ENCODE measurements around the gene SNAPC2.

SNAPC2 gene

DNA sequence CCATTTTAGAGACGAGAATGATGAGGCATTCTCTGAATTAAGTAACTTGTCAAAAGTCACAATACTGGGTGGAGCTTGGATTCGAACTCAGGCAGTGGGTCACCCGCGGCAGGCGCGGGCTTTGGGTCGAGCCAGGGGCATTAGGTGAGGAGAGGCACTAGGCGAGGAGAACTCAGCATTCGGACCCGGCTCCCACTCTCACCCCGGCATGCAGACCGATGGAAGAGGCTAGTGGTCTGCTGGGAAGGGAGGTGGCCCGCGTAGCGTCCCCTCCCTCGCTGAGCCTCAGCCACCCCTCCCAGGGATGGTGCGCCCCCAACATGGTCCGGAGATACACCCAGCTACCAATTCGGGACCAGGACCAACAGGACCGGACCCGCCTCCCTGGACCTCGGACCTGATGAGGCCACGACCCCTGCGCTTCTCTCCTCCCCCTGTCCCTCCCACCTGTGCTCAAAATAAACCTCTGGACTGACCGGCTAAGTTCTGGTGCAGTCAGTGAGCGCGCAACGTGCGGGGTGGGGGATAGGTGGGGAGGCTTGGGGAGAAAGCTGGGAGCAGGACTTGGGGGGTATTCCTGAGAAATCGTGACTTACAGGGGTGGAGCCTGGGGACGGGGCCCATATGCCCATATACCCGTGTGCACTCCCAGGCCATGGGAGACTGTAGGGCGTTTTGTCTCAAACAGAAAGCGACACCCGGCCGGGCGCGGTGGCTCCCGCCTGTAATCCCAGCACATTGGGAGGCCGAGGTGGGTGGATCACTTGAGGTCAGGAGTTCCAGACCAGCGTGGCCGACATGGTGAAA is 1.3 kb upstream of the SNAPC2 start:
- DNase-seq (ENCODE audit: low read depth): no peak
- in situ Hi-C loops (cut with HindIII; ENCODE audit: low sequenced_read_pairs): no loop called here
- no peak overlapping the region for H3K4me3 ChIP-seq (ENCODE audit: low read depth, low read length)
- TF ChIP-seq, protein P1, sequence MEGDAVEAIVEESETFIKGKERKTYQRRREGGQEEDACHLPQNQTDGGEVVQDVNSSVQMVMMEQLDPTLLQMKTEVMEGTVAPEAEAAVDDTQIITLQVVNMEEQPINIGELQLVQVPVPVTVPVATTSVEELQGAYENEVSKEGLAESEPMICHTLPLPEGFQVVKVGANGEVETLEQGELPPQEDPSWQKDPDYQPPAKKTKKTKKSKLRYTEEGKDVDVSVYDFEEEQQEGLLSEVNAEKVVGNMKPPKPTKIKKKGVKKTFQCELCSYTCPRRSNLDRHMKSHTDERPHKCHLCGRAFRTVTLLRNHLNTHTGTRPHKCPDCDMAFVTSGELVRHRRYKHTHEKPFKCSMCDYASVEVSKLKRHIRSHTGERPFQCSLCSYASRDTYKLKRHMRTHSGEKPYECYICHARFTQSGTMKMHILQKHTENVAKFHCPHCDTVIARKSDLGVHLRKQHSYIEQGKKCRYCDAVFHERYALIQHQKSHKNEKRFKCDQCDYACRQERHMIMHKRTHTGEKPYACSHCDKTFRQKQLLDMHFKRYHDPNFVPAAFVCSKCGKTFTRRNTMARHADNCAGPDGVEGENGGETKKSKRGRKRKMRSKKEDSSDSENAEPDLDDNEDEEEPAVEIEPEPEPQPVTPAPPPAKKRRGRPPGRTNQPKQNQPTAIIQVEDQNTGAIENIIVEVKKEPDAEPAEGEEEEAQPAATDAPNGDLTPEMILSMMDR (IDR thresholded peaks at IDR 0.05; ENCODE audit: low read depth, low read length, missing control alignments): no peak

DNA sequence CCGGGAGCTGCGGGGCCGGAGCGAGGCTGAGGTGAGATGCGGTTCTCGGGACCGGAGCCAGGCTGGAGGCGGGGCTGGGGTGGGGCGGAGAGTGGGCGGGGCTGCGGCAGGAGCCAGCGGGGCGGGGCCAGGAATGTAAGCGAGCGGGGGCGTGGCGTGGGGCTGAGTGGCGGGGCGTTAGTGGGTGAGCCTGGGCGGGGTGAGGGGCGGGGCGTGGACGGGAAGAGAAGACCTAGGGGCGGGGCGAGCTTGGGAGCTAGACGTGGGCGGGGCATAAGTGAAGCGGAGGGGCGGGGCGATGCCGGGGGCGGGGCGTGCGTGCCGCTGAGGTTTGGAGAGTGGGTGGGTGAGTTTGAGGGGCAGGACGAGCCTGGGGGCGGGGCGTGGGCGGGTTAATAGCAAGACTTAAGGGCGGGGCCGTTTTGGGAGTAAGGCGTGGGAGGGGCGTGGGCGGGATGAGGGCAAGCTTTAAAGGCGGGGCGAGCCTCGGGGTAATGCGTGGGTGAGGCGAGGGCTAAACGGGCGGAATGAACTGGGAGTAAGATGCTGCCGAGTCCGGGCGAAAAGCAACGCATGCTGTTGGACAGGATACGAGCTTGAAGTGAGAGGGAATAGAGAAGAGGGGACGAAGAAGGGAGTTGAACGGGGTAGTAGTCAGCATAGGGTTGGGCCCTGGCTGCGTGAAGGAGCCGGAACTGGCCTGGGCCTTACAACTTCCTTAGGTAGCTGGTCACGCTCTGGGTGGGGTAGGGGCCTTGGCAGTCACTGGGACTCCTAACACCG is 572 bp downstream of the SNAPC2 start:
- H3K4me3 ChIP-seq (ENCODE audit: low read depth, low read length): peak overlapping the region; percentile 64
- DNase-seq (ENCODE audit: low read depth): peak; percentile 91
- in situ Hi-C loops (cut with HindIII; ENCODE audit: low sequenced_read_pairs): no loop called here
- TF ChIP-seq, protein P1 (IDR thresholded peaks at IDR 0.05; ENCODE audit: low read depth, low read length, missing control alignments): no peak

DNA sequence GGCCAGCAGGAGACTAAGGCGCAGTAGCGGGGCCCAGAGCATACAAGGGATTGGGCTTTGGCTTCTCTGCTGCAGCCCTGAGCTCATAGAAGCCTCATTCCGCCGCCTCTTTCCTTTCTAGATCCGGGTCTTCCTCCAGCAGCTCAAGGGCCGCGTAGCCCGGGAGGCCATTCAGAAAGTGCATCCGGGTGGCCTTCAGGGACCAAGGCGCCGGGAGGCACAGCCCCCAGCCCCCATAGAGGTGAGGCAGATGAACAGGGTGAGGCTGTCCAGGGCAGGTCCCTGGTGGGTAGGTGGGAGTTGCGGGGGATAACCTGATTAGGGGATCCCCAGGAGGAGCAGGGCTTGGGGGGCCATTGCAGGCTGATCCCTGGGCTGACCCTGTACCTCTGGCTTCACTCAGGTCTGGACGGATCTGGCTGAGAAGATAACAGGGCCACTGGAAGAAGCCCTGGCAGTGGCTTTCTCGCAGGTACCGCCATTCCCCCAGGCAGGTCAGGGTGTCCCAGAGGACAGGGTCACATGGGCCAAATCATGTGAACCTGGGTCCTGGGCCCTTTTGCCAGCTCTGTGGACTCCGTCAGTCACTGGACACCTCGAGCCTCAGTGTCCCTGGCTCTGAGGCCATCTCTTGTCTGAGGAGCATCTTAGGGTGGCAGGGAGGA is 1.3 kb downstream of the SNAPC2 start:
- no peak for DNase-seq (ENCODE audit: low read depth)
- peak overlapping the region; percentile 48 for H3K4me3 ChIP-seq (ENCODE audit: low read depth, low read length)

DNA sequence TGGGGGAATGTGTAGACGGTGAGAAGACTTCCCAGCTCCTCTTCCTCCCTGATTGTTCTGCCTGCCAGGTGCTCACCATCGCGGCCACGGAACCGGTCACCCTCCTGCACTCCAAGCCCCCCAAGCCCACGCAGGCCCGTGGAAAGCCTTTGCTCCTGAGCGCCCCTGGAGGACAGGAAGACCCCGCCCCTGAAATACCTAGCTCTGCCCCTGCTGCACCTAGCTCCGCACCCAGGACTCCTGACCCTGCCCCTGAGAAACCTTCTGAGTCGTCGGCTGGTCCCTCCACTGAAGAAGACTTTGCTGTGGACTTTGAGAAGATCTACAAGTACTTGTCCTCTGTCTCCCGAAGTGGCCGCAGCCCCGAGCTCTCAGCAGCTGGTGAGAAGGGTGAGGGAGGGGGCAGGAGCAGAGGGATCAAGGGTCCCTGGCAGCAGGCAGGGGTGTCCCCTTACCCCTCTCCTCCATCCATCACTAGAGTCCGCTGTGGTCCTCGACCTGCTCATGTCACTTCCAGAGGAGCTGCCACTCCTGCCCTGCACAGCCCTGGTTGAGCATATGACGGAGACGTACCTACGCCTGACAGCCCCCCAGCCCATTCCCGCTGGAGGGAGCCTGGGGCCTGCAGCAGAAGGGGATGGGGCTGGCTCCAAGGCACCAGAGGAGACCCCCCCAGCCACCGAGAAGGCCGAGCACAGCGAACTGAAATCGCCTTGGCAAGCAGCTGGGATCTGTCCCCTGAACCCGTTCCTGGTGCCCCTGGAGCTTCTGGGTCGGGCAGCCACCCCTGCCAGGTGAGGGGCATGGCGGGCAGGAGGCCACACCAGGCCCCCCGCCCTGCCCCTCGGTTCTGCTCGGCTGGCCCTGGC is 2.1 kb downstream of the SNAPC2 start:
- TF ChIP-seq, protein P1 (IDR thresholded peaks at IDR 0.05; ENCODE audit: low read depth, low read length, missing control alignments): no peak
- in situ Hi-C loops (cut with HindIII; ENCODE audit: low sequenced_read_pairs): no loop called here
- no peak for DNase-seq (ENCODE audit: low read depth)
- H3K4me3 ChIP-seq (ENCODE audit: low read depth, low read length): no peak overlapping the region

More for the DNA sequence above, 1.3 kb downstream of the SNAPC2 start:
- in situ Hi-C loops (cut with HindIII; ENCODE audit: low sequenced_read_pairs): no loop called here
- TF ChIP-seq, protein P1 (IDR thresholded peaks at IDR 0.05; ENCODE audit: low read depth, low read length, missing control alignments): no peak

DNA sequence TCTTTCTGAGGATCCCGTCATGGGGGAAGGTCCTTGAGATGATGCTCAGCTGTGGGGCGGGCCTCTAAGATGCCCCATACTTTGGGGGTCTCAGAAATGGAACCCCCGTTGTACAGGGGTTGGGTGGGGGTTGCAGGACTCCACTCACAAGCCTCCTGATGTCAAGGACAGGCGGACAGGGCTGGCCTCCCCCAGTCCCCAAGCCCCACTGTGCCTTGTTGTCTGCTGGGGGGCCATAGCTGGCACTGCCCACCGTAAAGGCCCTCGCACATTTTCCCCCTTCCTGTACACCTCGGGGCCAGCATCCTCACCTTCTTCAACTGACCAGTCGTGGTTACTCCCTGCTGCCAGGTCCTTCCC is 2.7 kb downstream of the SNAPC2 start:
- TF ChIP-seq, protein P1 (IDR thresholded peaks at IDR 0.05; ENCODE audit: low read depth, low read length, missing control alignments): no peak
- in situ Hi-C loops (cut with HindIII; ENCODE audit: low sequenced_read_pairs): no loop called here

More for the DNA sequence above, 2.7 kb downstream of the SNAPC2 start:
- no peak overlapping the region for H3K4me3 ChIP-seq (ENCODE audit: low read depth, low read length)
- DNase-seq (ENCODE audit: low read depth): no peak
